HG03135 (cell line): ENCODE data around the gene PTPRN2.
"Not testable (repeated sequence)": the region's sequence is repeated elsewhere in the genome, so short reads cannot be mapped to it uniquely, and the experiment has no call there.

ENCODE experiments used
- ATAC-seq: cut with Tn5 transposase; IDR thresholded peaks from one replicate; pipeline ENCODE4 v1.9.1; 2021; ENCODE audit warnings: mild to moderate bottlenecking, moderate library complexity; ENCODE audit not compliant: unreplicated experiment

Gene PTPRN2

GRCh38 chr7:157791666-157792065 is 796.0 kb downstream of the PTPRN2 start:
- ATAC-seq = no peak

GRCh38 chr7:157791261-157791660 is 796.4 kb downstream of the PTPRN2 start:
- no peak for ATAC-seq

GRCh38 chr7:157789942-157790341 is 797.7 kb downstream of the PTPRN2 start:
- no peak for ATAC-seq

GRCh38 chr7:157789094-157789493 is 798.5 kb downstream of the PTPRN2 start:
- no peak for ATAC-seq

GRCh38 chr7:157788573-157788972 is 799.0 kb downstream of the PTPRN2 start:
- ATAC-seq = no peak

- ATAC-seq = no peak
Measured at GRCh38 chr7:157787275-157787701, 800.3 kb downstream of the PTPRN2 start.

GRCh38 chr7:157786375-157787274 is 801.0 kb downstream of the PTPRN2 start:
- ATAC-seq = no peak

GRCh38 chr7:157785486-157786186 is 802.0 kb downstream of the PTPRN2 start:
- ATAC-seq = no peak

- ATAC-seq = no peak
Measured at GRCh38 chr7:157784979-157785441, 802.6 kb downstream of the PTPRN2 start.

- no peak for ATAC-seq
Measured at GRCh38 chr7:157784041-157784835, 803.4 kb downstream of the PTPRN2 start.

GRCh38 chr7:157782041-157782440 is 805.6 kb downstream of the PTPRN2 start:
- no peak for ATAC-seq

- ATAC-seq = no peak
Measured at GRCh38 chr7:157780721-157781120, 806.9 kb downstream of the PTPRN2 start.

- no peak for ATAC-seq
Measured at GRCh38 chr7:157780312-157780711, 807.3 kb downstream of the PTPRN2 start.

- no peak for ATAC-seq
Measured at GRCh38 chr7:157779206-157779605, 808.4 kb downstream of the PTPRN2 start.

- not testable (repeated sequence) for ATAC-seq
Measured at GRCh38 chr7:157777194-157777762, 810.3 kb downstream of the PTPRN2 start.

- ATAC-seq = no peak
Measured at GRCh38 chr7:157775560-157776332, 811.9 kb downstream of the PTPRN2 start.

GRCh38 chr7:157775021-157775559 is 812.5 kb downstream of the PTPRN2 start:
- no peak for ATAC-seq

GRCh38 chr7:157774495-157774894 is 813.1 kb downstream of the PTPRN2 start:
- ATAC-seq = no peak

- ATAC-seq = no peak
Measured at GRCh38 chr7:157773361-157773760, 814.3 kb downstream of the PTPRN2 start.
